C4-2B (cell line): ENCODE results near the gene FAM13B.

ENCODE experiments used
- ZFX ChIP-seq: fragments of 450-650 bp; IDR thresholded peaks from 2 replicates; pipeline ENCODE4 v1.6.1; 2017
- TF ChIP-seq, protein P1 (sequence below): fragments of 450-650 bp; conservative IDR thresholded peaks from 2 replicates; pipeline ENCODE4 v1.5.1; 2017; ENCODE audit warnings: mild to moderate bottlenecking

DNA sequence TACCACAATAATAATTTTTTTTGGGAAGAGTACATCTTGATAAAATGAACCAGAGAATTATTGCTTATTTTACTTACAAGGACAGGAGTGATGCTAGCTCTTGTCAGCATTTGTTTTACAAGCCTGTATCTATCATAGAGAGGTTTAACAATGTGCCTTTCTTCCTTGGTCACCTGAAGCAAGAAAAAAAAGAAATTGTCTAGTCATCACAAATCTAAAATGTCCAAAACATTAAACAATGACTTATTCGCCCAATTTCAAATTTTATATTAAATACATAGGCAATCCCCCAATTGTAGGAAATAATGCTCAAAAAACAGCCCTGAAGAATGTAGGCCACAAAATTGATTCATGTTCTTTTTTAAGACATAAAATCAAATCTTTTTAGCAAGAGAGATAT lies 87.1 kb downstream of the FAM13B start:
- TF ChIP-seq, protein P1, sequence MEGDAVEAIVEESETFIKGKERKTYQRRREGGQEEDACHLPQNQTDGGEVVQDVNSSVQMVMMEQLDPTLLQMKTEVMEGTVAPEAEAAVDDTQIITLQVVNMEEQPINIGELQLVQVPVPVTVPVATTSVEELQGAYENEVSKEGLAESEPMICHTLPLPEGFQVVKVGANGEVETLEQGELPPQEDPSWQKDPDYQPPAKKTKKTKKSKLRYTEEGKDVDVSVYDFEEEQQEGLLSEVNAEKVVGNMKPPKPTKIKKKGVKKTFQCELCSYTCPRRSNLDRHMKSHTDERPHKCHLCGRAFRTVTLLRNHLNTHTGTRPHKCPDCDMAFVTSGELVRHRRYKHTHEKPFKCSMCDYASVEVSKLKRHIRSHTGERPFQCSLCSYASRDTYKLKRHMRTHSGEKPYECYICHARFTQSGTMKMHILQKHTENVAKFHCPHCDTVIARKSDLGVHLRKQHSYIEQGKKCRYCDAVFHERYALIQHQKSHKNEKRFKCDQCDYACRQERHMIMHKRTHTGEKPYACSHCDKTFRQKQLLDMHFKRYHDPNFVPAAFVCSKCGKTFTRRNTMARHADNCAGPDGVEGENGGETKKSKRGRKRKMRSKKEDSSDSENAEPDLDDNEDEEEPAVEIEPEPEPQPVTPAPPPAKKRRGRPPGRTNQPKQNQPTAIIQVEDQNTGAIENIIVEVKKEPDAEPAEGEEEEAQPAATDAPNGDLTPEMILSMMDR, result no peak
- TF ChIP-seq ZFX, result no peak
